HG03378 (cell line): ENCODE measurements around the gene TMIGD2.
"Not testable (repeated sequence)": the region's sequence is repeated elsewhere in the genome, so short reads cannot be mapped to it uniquely, and the experiment has no call there.

Experiments used
- ATAC-seq: cut with Tn5 transposase; IDR thresholded peaks from one replicate; pipeline ENCODE4 v1.9.1; 2021; ENCODE audit warnings: mild to moderate bottlenecking, moderate library complexity; ENCODE audit not compliant: unreplicated experiment

Gene TMIGD2

DNA sequence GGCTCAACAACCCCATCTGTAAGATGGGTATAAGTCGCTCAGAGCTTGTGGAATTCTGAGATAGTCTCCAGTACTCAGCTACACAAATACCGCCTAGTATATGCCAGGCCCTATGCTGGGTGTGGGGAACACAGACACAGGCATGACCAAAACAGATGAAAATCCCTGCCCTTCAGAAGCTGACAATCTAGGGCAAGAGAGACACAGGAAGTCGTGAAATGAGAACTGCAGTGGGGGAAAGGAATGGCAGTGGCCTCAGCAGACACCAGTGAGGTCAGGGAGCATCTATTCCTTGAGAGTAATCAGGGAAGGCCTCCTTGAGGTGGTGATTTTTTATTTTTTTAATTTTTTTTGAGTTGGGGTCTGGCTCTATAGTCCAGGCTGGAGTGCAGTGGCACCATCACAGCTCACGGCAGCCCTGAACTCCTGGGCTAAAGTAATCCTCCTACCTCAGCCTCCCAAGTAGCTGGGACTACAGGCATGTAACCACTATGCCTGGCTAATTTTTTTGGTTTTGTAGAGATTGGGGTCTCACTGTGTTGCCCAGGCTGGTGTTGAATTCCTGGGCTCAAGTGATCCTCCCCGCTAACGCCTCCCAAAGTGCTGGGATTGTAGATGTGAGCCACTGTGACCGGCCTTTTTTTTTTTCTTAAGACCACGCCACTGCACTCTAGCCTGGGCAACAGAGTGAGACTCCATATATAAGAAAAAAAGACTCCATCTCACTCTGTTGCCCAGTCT is 3.2 kb downstream of the TMIGD2 start:
- ATAC-seq: no peak

DNA sequence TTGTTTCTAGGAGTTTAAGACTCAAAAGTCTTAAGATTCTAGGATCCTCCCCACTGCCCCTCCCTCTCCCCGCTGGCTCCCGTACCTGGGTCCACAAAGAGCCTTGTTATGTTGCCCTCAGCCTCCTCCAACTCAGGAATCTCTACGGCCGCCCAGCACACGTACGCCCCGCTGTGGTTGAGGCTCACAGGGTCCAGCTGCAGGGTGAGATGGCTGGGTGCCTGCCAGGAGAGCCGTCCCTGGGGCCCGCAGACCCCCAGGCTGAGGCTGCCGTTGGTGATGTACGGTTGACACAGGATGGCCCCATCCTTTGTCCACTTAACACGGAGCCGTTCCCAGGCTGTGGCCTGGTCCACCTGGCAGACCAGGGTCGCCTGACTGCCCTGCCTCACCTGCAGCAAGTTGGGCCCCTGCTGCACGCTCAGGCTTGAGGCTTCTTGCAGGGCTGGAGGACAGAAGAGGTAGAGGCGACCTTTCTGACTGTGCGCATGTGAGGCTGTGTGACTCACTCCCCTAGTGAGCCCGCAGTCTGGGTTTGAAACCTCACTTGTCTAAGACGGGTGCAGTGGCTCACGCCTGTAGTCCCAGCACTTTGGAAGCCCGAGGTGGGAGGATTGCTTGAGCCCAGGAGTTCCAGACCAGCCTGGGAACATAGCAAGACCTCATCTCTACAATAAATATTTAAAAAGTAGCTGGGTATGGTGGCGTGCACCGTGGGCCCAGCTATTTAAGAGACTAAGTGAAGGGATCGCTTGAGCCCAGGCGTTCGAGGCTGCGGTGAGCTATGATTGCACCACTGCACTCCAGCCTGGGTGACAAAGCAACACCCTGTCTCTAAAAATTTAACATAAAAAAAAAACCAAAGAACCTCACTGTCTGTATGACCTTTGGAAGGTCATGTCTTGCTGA is 4.0 kb downstream of the TMIGD2 start:
- ATAC-seq: no peak

DNA sequence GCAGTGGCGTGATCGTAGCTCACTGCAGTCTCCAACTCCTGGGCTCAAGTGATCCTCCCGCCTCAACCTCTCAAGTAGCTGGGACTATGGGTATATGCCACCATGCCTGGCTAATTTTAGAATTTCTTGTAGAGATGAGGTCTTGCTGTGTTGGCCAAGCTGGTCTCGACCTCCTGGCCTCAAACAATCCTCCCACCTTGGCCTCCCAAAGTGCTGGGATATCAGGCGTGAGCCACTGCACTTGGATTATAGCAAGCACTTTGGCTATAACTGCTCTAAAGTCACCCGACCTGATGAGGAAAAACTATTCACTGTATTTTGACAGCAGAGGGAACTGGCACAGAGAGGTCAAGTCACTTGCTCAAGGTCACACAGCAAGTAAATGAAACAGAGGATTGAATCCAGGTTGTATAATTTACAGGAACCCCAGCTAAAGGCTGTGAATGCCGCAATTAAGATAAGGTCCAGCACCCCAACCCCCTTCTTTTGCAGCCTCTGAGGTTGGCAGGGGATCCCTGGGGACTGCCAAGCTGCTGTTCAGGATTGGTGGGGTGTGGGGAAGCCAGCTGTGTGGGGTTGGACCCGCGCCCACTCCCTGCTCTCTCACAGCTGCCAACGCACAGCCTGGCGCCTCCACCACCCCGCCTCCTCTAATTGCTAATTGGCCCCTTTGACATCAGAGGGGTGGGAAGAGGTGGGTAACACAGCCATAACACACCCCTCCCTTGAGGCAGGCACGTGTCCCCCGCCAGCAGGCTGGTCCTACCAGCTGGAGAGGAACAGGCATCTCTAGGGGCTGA is 6.0 kb downstream of the TMIGD2 start:
- ATAC-seq: no peak

DNA sequence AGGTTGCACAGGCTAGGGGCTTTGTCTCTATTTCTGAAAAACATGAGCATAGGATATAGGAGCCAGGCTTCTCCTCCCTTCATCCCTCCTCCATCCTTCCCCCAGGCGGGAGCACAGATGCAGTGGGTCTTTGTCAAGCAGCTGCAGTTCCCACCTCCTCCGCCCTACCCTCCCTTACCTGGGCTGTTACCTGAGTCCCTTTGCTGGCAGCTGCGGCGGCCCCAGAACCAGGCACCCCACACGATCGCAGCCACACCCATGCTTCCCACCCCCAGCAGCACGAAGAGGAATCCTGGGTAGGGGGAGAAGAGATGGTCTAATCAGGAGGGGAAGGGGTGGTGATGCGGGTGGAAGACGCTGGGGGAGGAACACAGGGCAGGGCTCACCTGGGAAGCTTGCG is 7.8 kb downstream of the TMIGD2 start:
- ATAC-seq: no peak

DNA sequence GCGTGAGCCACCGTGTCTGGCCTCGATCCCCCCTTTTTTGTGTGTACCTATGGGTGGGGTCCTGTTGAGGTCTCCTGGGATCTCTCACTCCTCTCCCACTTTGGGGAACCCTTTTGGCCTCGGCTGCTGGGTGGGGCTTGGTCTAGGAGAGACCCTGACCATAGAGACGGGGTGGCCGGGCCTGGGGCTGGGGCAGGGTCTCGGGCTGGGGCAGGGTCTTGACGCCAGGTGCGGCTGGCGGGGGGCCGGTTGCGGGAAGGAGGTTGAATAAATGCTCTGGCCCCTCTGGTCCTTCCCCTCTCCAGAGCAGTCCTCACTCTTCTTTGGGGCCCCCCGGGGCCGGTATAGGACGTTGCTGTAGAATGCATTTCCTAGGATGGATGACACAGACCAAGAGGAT is 9.7 kb downstream of the TMIGD2 start:
- ATAC-seq: no peak

DNA sequence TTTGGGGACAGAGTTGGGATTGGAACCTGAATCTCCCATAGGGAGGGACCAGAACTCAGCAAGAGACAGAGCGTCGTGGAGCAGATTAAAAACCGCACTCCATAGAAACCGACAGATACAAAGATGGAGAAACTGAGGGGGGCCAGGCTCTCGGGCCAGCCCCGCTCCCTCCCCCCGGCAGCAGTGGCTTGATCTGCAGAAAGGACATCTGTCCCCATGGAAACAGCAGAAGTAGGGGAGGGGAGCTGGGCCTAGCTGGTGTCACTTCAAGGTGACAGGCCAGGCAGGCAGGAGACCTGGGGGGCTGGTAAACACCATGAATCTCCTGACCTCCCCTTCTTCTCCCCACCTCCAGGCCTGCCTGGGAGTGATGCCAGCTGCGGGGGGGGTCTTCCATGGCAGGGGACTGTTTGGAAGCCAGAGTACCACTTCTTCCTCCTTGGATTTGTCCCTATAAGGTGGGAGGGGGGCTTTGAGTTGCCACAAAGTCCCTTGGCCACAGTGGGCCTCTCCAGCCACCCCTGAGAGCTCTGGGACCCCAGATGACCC is 10.9 kb downstream of the TMIGD2 start:
- no peak for ATAC-seq

DNA sequence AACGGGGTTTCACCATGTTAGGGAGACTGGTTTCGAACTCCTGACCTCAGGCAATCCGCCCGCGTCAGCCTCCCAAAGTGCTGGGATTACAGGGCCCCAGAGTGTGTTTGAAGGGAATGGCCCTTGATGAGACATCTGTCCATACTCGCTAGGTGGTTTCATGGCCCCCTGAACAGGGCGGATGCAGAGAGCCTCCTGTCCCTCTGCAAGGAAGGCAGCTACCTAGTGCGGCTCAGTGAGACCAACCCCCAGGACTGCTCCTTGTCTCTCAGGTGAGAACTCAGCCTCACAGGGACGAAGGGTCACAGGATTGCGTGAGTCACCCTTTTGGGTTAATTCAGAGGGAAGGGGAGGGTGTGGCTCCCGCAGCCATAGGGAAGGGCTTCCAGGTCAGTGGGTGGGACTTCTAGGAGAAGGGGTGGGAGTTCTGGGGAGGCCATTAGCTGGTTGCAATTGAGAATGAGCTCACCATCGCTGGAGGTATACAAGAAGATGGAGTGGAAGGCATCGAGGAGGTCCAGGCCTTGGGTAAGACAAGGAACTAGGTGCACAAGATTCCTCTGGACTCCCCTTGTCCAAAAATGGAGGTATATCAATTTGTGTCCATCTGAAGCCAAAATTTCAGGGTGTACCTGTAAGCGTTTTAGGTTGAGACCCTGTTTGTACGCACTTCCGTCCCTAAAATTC is 14.0 kb downstream of the TMIGD2 start:
- no peak for ATAC-seq

DNA sequence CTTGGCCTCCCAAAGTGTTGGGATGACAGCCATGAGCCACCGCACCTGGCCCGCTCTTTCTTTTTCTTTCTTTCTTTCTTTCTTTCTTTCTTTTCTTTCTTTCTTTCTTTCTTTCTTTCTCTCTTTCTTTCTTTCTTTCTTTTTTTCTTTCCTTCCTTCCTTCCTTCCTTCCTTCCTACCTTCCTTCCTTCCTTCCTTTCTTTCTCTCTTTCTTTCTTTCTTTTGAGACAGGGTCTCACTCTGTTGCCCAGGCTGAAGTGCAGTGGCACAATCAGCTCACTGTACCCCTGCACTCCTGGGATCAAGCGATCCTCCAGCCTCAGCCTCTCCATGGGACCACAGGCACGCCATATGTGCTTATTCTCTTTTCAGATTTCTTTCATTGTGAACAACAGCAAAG is 16.0 kb downstream of the TMIGD2 start:
- not testable (repeated sequence) for ATAC-seq

DNA sequence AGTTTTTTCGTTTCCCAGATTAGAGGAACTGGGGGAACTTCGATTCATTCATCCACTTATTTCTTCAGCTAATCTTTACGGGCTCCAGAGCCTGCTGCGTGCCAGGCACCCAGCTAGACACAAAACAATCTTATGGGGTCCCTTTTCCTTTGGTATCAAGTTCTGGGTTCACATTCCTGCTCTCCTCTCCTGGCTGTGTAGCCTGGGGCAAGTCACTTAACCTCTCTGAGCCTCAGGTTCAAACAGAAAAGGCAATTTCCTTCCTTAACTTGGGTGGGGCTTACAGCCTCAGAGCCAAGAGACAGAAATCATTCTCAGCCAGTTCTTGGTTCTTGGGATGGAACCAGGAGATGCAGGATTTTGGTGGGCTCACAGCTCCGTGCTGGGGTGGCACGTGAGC is 17.2 kb downstream of the TMIGD2 start:
- no peak for ATAC-seq

DNA sequence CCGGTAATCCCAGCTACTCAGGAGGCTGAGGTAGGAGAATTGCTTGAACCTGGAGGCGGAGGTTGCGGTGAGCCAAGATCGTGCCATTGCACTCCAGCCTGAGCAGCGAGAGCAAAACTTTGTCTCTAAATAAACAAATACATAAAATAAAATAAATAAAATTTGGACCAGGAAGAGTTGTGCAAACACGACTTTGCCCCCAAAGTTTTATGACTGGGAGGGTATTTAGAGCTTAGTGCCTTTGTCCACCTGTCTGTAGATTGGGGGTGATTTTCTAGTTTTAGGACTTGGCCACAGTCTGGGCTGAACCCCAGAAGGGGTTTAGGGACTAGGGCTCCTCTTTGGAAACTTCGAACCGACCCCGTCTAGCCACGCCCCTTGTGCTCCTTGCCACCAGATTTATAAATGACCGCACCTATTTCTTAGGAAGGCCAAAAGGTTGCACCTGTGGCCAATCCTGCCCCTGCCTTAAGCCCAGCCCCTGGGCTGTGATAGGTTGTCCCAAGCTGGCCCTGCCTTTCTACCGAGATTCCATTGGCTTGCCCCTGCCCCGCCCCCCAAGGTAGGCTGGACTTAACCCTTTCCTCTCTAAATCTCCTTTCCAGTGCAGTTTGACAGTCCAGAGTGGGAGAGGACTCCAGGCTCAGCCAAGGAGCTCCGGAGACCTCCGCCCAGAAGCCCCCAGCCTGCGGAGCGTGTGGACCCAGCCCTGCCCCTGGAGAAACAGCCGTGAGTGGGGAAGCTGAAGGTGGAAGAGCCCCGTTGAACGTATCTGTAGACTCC is 17.8 kb downstream of the TMIGD2 start:
- ATAC-seq: no peak

DNA sequence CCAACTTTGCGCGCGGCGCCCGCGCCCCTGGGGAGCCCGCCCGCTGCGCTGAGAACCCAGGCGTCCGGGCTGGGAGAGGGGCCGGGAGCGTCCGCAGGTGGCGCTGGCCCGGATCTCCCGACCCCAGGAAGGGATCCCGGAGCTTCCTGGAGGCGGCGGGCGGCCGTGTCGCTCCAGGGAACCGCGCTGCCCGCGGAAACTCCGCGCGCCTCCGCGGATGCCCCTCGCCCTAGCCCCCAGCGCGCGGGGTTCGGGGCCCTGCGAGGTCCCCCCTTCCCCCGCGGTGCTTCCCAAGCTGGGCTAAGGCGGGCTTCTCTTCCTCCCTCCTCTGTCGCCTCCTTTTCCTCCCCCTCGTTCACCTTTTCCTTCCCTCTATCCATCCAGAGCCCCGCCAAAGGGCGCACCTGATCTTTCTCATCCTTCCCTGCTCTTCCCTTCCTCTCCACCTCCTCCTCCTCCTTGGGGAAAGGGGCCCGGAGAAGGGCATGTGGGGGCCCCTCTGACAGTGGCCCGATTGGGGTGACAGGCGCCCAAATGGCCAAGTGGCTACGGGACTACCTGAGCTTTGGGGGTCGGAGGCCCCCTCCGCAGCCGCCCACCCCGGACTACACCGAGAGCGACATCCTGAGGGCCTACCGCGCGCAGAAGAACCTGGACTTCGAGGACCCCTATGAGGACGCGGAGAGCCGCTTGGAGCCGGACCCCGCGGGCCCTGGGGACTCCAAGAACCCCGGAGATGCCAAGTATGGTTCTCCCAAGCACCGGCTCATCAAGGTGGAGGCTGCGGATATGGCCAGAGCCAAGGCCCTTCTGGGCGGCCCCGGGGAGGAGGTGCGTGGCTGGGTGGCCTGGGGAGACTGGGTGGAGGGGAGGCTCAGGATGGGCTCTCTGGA is 22.4 kb downstream of the TMIGD2 start:
- ATAC-seq: no peak

DNA sequence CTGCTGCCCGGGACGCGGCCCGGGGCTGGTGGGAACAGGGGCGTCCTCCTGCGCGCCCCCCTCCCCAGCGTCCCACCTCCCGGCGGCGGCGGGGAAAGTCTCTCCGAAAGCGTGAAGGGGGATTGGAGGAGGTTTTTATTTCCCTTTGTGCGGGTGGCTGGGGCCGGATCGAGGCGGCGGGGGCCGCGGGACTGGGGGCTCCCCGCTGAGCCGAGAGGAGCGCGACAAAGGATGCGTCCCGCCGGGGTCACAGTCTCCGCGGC is 23.0 kb downstream of the TMIGD2 start:
- ATAC-seq: no peak

DNA sequence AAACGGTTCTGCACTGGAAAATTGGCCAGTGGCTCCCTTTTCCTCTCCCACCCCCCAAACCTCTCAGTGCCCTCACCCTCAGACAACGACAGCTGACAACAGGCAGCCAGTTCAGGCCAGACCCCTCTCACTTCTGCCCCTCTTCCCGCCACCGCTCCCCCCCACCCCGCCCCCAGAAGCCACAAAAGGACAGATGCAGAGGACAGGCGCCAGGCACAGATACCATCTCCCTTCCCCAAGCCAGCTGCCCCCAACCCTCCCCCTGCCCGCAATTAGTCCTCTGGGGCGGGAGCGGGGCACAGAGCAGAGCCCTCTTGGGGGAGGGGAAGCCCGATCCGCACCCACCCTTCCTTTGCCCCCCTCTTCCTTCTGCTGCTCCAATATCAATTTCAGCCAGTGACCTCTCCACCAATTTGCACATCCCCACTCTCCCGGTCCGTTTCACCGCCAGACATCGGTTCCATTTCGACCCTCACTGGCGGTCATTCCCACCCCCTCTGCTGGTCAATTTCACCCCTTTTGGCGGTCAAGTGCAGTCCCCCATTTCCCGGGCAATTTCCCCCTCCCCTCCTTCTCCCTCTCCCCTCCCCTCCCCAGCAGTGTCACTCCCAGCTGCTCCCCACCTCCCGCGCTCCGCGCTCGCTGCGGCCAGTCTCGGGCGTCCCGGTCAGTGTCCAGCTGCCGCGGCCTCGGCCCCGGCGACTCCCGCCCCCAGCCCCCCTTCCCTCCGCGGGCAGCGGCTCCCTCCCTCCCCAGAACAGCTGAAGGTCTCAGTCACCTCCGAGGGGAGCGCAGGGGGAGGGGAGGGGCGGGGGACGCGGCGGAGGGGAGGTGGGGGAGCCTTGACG is 23.5 kb downstream of the TMIGD2 start, which contains the start of gene SHD:
TSS of gene SHD (plus strand) at position 848 of the 848 bp plus-strand sequence. CDS start 798 bp downstream, outside the sequence.
- ATAC-seq: no peak

DNA sequence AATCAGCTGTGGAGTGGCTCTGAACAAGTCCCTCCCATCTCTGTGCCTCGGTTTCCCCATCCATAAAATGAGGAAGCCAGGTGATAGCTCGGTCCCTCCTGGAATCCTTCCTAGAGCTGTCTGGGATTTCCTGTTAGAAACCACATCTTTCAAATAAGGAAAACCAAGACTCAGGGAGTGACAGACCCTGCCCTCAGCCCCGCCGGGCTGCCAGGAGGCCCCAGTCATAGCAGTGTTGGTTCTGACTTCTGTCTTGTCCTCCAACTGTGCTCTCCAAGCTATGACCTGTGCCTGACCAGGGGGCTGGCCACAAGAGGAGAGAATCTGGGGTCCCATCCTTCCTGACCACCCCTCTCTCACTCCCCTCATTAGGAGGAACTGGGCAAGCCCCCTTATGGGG is 24.2 kb downstream of the TMIGD2 start:
- ATAC-seq: no peak

DNA sequence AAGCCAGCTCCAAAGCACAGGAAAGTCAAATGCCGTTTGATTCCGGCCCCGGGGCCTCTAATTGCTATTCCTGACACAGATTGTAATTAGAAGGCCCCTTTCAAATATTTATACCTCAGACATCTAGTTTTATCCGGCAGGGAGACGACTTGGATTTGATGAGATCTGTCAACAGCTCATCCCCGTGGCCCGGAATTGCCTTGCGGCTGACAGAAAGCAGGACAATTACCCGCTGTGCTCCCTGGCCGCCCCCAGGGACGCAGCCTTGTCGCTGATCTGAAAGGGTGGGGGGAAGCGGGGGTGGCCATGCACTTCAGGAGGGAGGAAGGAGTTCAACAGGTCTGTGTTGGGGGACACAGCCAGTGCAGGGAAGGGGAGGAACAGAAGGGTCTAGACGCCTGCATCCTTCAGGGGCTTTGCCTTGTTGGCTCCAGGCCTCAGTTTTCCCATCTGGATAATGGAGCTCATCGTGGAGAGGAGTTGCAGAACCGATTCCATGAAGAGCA is 24.9 kb downstream of the TMIGD2 start:
- ATAC-seq: no peak

DNA sequence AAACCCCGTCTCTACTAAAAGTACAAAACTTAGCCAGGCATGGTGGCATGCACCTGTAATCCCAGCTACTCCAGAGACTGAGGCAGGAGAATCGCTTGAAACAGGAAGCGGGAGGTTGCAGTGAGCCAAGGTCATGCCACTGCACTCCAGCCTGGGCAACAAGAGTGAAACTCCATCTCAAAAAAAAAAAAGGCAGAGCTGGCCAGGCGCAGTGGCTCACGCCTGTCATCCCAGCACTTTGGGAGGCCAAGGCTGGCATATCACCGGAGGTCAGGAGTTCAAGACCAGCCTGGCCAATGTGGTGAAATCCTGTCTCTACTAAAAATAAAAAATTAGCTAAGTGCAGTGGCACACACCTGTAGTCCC is 27.9 kb downstream of the TMIGD2 start:
- ATAC-seq: not testable (repeated sequence)

DNA sequence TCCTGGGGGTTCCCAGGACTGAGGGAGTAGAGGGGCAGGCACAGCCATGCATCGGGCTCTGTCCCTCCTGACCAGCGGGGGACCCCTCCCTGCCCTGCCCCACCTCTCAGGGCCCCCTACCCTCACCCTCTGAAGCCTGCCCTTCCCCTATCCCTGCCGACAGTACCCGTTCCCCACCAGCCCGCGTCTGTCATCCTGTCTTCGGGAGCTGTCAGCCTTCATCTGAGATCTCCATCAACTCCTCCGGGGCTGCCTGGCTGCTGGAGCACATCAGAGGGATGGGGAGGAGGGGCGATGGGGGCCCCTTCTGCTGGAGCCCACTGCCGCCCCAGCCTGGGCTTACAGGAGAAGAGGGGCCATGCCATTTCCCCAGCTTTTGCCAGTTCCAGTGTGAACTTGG is 29.3 kb downstream of the TMIGD2 start:
- no peak for ATAC-seq
